Measurements from ENCODE around the gene BDKRB1.

- TF ChIP-seq CTCF (IDR thresholded peaks at IDR 0.05), result no peak
- TF ChIP-seq POLR2A (IDR thresholded peaks at IDR 0.05), result no peak
Measured at GRCh38 chr14:96216627-96217026, 39.4 kb upstream of the BDKRB1 start.

Data from lower leg skin (tissue), 3 donors.